Peyer's patch (tissue), 4 donors: Measurements from ENCODE around the gene PRDM5. TPM values are rescaled to one million over a fixed set of nuclear protein-coding genes. Genes with fewer than 3 reads are reported as not detected.

Experiments
- DNase-seq, 3 donors: peaks; one replicate each; pipeline ENCODE4 v3.0.0-alpha.2; 2017 to 2019
- H3K27ac ChIP-seq, 4 donors: fragments of 200-600 bp; sonication (generic); one replicate each; pipeline ENCODE4 v1.5.1; 2016 to 2019
- H3K27me3 ChIP-seq, 2 donors: fragments of 200-600 bp; sonication (generic); one replicate each; pipeline ENCODE4 v1.5.1; 2019
- H3K36me3 ChIP-seq, 3 donors: fragments of 200-600 bp; sonication (generic); one replicate each; pipeline ENCODE4 v1.5.1; 2016 to 2019
- H3K4me1 ChIP-seq, 4 donors: fragments of 200-600 bp; sonication (generic); one replicate each; pipeline ENCODE4 v1.5.1; 2016 to 2019
- H3K4me3 ChIP-seq, 4 donors: fragments of 200-600 bp; sonication (generic); 1 replicate in 3 of 4; 2 replicates in 1 of 4; pipeline ENCODE4 v1.5.1; 2016 to 2019; ENCODE audit warnings: mild to moderate bottlenecking in 1 of 4
- H3K9me3 ChIP-seq, 4 donors: fragments of 200-600 bp; sonication (generic); one replicate each; pipeline ENCODE4 v1.5.1; 2016 to 2019; ENCODE audit warnings: mild to moderate bottlenecking in 1 of 4
- POLR2A ChIP-seq, 2 donors: fragments of 450-650 bp; IDR thresholded peaks; one replicate each; pipeline ENCODE4 v1.5.1; 2017; ENCODE audit warnings: antibody characterized with exemption in 2 of 2, mild to moderate bottlenecking in 2 of 2, moderate library complexity in 2 of 2
- total RNA-seq, 4 donors: library from RNA; depleted of rRNA; stranded (reverse); fragments of >200 nt; gene quantifications; one replicate each; pipeline ENCODE4 v1.1.0, GENCODE V29; 2016
- TF ChIP-seq, protein P1 (sequence below), 6 experiments: fragments of 450-650 bp in 4 of 6; fragments of 200-600 bp in 2 of 6; sonication (generic) in 1 of 6; IDR thresholded peaks; one replicate each; pipeline ENCODE4 v1.5.1; 2017 to 2019; ENCODE audit warnings: antibody characterized with exemption in 6 of 6, mild to moderate bottlenecking in 3 of 6, moderate library complexity in 1 of 6

PRDM5 gene
- total RNA-seq, 4 donors from 2014 or later, result 3.9 to 9.9 (median 5.3) TPM

DNA sequence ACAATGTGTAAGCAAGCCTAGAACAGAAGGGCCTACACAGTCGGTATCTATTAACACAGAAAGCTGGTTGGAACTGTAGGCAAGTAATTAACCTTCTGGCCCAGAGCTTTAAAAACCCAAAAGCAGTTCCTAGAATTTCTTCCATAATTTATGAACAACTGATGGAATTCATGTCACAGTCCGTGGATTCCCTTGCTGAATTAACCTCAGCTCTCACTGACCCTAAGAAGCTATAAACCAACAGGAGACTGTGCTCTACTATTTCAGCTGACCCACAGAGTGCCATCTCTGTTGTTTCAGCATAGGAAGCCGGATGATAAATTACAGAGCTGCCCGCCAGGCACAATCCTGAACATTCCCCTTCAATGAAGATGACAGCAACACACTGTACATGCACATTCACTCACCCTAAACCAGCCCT, 157.3 kb downstream of the PRDM5 start:
- H3K36me3 ChIP-seq, result no peaks in the 10 kb centered on the region
- no peak overlapping the region for H3K4me3 ChIP-seq
- H3K9me3 ChIP-seq, result no peaks in the 10 kb centered on the region
- H3K27me3 ChIP-seq, result no peaks in the 10 kb centered on the region
- H3K4me1 ChIP-seq, result no peaks in the 10 kb centered on the region
- H3K27ac ChIP-seq, result no peak overlapping the region
- no peak for DNase-seq
- TF ChIP-seq, protein P1, sequence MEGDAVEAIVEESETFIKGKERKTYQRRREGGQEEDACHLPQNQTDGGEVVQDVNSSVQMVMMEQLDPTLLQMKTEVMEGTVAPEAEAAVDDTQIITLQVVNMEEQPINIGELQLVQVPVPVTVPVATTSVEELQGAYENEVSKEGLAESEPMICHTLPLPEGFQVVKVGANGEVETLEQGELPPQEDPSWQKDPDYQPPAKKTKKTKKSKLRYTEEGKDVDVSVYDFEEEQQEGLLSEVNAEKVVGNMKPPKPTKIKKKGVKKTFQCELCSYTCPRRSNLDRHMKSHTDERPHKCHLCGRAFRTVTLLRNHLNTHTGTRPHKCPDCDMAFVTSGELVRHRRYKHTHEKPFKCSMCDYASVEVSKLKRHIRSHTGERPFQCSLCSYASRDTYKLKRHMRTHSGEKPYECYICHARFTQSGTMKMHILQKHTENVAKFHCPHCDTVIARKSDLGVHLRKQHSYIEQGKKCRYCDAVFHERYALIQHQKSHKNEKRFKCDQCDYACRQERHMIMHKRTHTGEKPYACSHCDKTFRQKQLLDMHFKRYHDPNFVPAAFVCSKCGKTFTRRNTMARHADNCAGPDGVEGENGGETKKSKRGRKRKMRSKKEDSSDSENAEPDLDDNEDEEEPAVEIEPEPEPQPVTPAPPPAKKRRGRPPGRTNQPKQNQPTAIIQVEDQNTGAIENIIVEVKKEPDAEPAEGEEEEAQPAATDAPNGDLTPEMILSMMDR (IDR thresholded peaks at IDR 0.05), result no peak
- no peak for TF ChIP-seq POLR2A (IDR thresholded peaks at IDR 0.05)

DNA sequence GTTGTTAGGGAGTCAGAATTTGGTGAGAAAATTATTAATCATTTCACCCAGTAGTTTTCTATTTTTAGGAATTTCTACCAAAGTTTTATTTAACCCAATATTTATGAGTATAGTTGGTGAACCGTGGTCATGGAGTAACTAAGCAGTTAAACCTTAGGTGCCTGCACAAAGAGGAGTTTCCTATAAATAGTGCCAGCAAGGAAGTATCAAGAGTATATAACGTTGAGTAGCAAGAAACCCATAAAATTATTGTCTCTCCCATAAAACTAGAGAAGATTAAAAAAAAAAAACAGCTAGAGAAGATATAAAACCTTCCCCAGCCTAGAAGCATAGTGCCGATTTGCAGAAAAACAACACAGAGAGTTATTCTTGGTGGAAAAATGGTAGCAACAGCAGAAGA, 158.9 kb downstream of the PRDM5 start:
- DNase-seq, result no peak
- no peaks in the 10 kb centered on the region for H3K4me1 ChIP-seq
- H3K27me3 ChIP-seq, result no peaks in the 10 kb centered on the region
- H3K4me3 ChIP-seq, result no peak overlapping the region
- TF ChIP-seq POLR2A (IDR thresholded peaks at IDR 0.05), result no peak
- TF ChIP-seq, protein P1 (IDR thresholded peaks at IDR 0.05), result no peak
- H3K36me3 ChIP-seq, result no peaks in the 10 kb centered on the region
- no peaks in the 10 kb centered on the region for H3K9me3 ChIP-seq
- H3K27ac ChIP-seq, result no peak overlapping the region

DNA sequence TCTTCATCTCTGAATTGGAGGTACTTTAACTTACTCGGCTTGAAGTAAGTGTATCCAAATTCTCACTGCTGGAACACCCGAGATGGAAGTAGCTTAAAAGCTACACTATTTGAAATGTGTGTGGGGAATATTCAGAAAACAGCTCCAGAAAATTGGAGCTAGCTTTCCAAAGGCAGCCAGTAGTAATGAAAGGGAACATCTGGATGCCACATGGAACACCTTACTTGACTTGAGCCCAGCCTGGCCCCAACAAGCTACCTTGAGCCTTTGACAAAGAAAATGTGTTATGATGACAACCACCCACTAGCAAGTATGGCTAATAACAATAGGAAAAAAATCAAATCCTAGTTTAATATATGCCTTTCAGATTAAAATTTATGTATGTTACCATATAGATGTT, 161.5 kb downstream of the PRDM5 start:
- DNase-seq, result no peak
- TF ChIP-seq, protein P1 (IDR thresholded peaks at IDR 0.05), result no peak
- no peak for TF ChIP-seq POLR2A (IDR thresholded peaks at IDR 0.05)
- Histone ChIP-seq H3K27me3 (no peaks in the 10 kb centered on the region), H3K9me3 (no peaks in the 10 kb centered on the region), H3K36me3 (no peaks in the 10 kb centered on the region), H3K27ac (no peak overlapping the region), H3K4me1 (no peaks in the 10 kb centered on the region), H3K4me3 (no peak overlapping the region)

DNA sequence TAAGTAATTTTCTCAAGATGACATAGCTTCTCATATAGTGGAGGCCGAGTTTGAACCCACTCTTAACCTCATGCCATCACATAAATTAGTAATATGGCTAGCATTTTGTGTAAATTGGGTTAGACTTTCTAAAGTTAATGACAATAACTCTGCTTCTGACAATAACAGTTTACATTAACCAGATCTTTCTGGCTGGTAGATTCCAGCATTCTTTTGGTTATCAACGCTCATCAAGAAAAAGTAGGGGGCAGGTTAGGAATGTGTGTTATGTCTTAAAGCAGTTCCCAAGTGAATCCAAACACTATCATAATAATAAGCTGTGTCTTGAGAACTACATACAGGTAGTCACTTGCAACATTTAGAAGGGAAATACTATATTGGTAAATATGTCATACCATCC, 162.5 kb downstream of the PRDM5 start:
- no peaks in the 10 kb centered on the region for H3K27me3 ChIP-seq
- no peak overlapping the region for H3K4me3 ChIP-seq
- TF ChIP-seq, protein P1 (IDR thresholded peaks at IDR 0.05), result no peak
- no peak for TF ChIP-seq POLR2A (IDR thresholded peaks at IDR 0.05)

DNA sequence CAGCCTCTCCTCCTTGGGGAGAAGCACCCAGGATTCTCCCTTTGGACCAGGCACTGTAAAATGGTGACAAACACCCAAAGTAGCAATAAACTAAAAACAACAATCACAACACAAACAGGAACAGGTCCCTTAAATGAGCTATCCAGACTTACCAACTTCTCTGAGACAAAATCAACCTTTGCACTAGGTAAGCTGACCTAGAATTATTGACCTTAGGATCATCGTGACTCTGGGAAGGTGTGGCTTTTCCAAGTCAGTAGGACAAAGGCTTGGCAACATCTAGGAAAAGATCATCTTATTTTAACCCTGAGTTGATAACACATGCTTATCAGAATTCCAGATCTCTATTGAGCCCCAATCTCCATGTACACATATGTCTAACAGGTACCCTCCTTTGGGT, 166.7 kb downstream of the PRDM5 start:
- H3K9me3 ChIP-seq, result no peaks in the 10 kb centered on the region
- H3K4me3 ChIP-seq, result no peak overlapping the region
- no peaks in the 10 kb centered on the region for H3K36me3 ChIP-seq
- no peak for DNase-seq
- H3K27ac ChIP-seq, result peak overlapping the region in 1 of 4 donors; percentile 40
- no peaks in the 10 kb centered on the region for H3K4me1 ChIP-seq
- no peaks in the 10 kb centered on the region for H3K27me3 ChIP-seq
- TF ChIP-seq POLR2A (IDR thresholded peaks at IDR 0.05), result no peak
- TF ChIP-seq, protein P1 (IDR thresholded peaks at IDR 0.05), result no peak

More for the DNA sequence above, 162.5 kb downstream of the PRDM5 start:
- Histone ChIP-seq H3K36me3 (no peaks in the 10 kb centered on the region), H3K27ac (no peak overlapping the region), H3K4me1 (no peaks in the 10 kb centered on the region), H3K9me3 (no peaks in the 10 kb centered on the region)
- no peak for DNase-seq

DNA sequence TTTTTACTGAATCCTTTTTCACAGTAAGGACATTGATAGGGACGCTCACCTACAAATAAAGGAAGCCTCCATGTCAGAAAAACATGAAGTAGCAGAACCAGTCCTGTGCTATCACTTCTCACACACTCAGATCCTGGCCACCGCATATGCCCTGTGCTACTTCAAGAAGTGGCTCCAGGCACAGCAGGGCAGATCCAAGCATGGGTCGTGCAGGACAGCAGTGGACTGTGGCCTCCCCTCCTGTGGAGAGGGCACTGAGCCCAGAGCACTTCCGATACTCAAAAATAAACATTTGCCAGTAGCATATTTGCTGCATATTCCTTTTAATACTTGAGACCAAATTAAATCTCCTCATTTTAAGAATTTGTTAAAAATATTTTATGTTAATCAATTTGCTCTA, 167.9 kb downstream of the PRDM5 start:
- Histone ChIP-seq H3K4me1 (no peaks in the 10 kb centered on the region), H3K9me3 (no peaks in the 10 kb centered on the region), H3K27ac (no peak overlapping the region), H3K4me3 (no peak overlapping the region), H3K27me3 (no peaks in the 10 kb centered on the region), H3K36me3 (no peaks in the 10 kb centered on the region)
- no peak for DNase-seq
- TF ChIP-seq POLR2A (IDR thresholded peaks at IDR 0.05), result no peak
- TF ChIP-seq, protein P1 (IDR thresholded peaks at IDR 0.05), result no peak
